NB4 (cell line): ENCODE measurements around the gene MME.

Experiments used
- DNase-seq: peaks from one replicate; pipeline ENCODE4 v3.0.0; 2010; ENCODE audit warnings: low read depth
- H3K4me3 ChIP-seq: one replicate; pipeline ENCODE4 v1.5.1; 2011; ENCODE audit warnings: mild to moderate bottlenecking, low read depth, low read length, moderate library complexity
- MAX ChIP-seq: IDR thresholded peaks from 2 replicates; pipeline ENCODE4 v1.6.1; 2011; ENCODE audit warnings: low read depth, low read length
- MYC ChIP-seq: IDR thresholded peaks from 2 replicates; pipeline ENCODE4 v1.6.1; 2011; ENCODE audit warnings: low read depth, low read length
- POLR2A ChIP-seq: IDR thresholded peaks from 2 replicates; pipeline ENCODE4 v1.6.1; 2011; ENCODE audit warnings: mild to moderate bottlenecking; ENCODE audit not compliant: insufficient read length; ENCODE audit errors: extremely low read depth
- TF ChIP-seq, protein P1 (sequence below): IDR thresholded peaks from one replicate; pipeline ENCODE4 v1.5.1; 2012; ENCODE audit warnings: low read depth, low read length

Gene MME

DNA sequence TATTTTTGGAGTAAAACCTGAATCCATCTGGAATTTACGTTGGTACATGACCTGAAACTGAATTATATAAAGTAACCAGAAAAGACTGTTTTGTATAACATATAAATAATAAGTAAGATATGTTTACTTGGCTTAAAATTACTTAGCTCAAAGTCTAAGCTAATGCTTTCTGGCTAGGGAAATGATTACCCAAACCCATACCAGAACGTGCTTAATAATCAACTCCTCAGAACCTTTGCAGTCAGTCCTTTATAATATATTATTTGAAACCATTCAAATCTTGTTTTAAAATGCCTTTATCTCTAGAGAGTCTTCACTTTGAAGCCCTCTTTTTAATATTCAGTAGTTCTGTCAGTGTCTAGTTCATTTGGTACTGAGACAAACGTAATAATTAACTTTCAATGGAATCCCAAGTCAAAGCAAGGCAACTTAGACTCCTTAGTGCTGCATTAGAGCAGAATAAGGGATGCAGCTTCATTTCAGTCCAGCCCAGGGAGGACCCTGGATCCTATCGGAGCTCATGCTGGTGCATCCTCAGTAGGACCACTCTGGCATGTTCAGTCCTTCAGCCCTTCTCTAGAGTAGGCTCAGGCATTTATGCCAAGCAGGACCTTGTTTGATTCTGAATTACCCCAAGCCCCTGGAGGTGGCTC, 81.6 kb downstream of the MME start:
- no peak overlapping the region for H3K4me3 ChIP-seq
- TF ChIP-seq, protein P1, sequence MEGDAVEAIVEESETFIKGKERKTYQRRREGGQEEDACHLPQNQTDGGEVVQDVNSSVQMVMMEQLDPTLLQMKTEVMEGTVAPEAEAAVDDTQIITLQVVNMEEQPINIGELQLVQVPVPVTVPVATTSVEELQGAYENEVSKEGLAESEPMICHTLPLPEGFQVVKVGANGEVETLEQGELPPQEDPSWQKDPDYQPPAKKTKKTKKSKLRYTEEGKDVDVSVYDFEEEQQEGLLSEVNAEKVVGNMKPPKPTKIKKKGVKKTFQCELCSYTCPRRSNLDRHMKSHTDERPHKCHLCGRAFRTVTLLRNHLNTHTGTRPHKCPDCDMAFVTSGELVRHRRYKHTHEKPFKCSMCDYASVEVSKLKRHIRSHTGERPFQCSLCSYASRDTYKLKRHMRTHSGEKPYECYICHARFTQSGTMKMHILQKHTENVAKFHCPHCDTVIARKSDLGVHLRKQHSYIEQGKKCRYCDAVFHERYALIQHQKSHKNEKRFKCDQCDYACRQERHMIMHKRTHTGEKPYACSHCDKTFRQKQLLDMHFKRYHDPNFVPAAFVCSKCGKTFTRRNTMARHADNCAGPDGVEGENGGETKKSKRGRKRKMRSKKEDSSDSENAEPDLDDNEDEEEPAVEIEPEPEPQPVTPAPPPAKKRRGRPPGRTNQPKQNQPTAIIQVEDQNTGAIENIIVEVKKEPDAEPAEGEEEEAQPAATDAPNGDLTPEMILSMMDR: no peak
- no peak for TF ChIP-seq MYC
- TF ChIP-seq MAX: no peak
- no peak for TF ChIP-seq POLR2A
- DNase-seq: no peak

DNA sequence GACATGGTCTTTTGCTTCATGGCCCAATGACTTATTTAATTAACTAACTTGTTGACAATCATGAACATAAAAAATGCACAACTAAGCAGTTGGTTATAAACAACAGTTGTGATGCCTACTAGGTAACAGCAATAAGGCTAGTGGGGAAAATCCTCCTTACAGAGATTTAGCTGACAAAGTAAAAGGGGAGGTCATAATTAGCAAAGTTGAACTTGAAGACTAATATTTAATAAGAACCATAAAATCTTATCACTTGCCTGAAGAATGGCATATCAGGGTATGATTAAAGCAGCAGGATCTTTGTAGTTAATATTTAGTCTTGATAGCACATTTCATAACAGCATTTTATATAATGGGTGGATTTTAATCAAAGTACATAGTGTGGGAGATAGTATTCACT, 84.2 kb downstream of the MME start:
- TF ChIP-seq, protein P1: no peak
- TF ChIP-seq MAX: no peak
- TF ChIP-seq MYC: no peak
- TF ChIP-seq POLR2A: no peak
- H3K4me3 ChIP-seq: no peak overlapping the region
- no peak for DNase-seq

- TF ChIP-seq MYC (no peak), POLR2A (no peak), MAX (no peak)
- TF ChIP-seq, protein P1: no peak
- no peak overlapping the region for H3K4me3 ChIP-seq
- DNase-seq: no peak
These were observed 86.3 kb downstream of the MME start for GRCh38 chr3:155166441-155166840.

DNA sequence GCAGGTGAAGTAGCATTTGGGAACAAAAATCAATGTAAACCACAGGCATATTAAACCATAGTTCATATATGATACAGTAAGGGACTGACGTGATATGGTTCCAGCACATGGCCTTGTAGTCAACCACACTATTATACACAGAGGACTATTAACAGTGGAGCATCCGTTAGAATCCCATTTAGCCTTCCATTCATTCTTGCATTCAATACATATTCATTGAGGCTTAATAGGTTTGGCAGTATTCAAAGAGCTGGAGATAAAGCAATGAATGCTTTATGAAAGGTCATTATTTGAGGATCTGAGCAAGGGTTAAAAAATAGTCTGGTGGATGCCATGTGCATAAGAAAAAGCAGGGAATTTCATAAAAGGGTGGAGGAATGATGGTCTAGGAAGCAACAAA, 89.1 kb downstream of the MME start:
- no peak for DNase-seq
- no peak for TF ChIP-seq POLR2A
- TF ChIP-seq, protein P1: no peak
- TF ChIP-seq MAX: no peak
- TF ChIP-seq MYC: no peak

GRCh38 chr3:155173771-155174170, 93.7 kb downstream of the MME start:
- H3K4me3 ChIP-seq: no peak overlapping the region
- no peak for TF ChIP-seq MAX
- TF ChIP-seq, protein P1: no peak
- no peak for TF ChIP-seq POLR2A
- no peak for TF ChIP-seq MYC
- DNase-seq: no peak

More for the DNA sequence above, 89.1 kb downstream of the MME start:
- H3K4me3 ChIP-seq: no peak overlapping the region

- H3K4me3 ChIP-seq: no peak overlapping the region
- TF ChIP-seq MYC (no peak), POLR2A (no peak), MAX (no peak)
- TF ChIP-seq, protein P1: no peak
- peak; percentile 1 for DNase-seq
These were observed 98.8 kb downstream of the MME start for GRCh38 chr3:155178810-155179436.
